ENCODE data around the gene MVB12B.

- TF ChIP-seq YY1 (IDR thresholded peaks at IDR 0.05; ENCODE audit: low read depth) (no peak), RAD21 (IDR thresholded peaks at IDR 0.05; ENCODE audit: low read depth) (no peak), EP300 (IDR thresholded peaks at IDR 0.05; ENCODE audit: borderline replicate concordance) (no peak), CREB1 (IDR thresholded peaks at IDR 0.05; ENCODE audit: low read depth) (no peak), TEAD4 (IDR thresholded peaks at IDR 0.05) (no peak), REST (IDR thresholded peaks at IDR 0.05; ENCODE audit: low read depth) (no peak), EGR1 (IDR thresholded peaks at IDR 0.05) (no peak), TAF1 (IDR thresholded peaks at IDR 0.05; ENCODE audit: low read depth) (no peak)
Measured at GRCh38 chr9:126410229-126410628, 83.6 kb downstream of the MVB12B start.

All from Ishikawa (cell line).